ENCODE data around the gene GPR155.

GRCh38 chr2:174389542-174389941 is 97.3 kb downstream of the GPR155 start:
- no peak for TF ChIP-seq YY1 (IDR thresholded peaks at IDR 0.05; ENCODE audit: insufficient read depth, insufficient read length)
- no peak for TF ChIP-seq ZNF274 (IDR thresholded peaks at IDR 0.05; ENCODE audit: low read depth, low read length)
- TF ChIP-seq SUZ12 (IDR thresholded peaks at IDR 0.05; ENCODE audit: extremely low read depth, insufficient read depth, insufficient read length): no peak
